C4-2B (cell line): ENCODE results near the gene GTF2A1.
"Not testable (repeated sequence)": the region's sequence is repeated elsewhere in the genome, so short reads cannot be mapped to it uniquely, and the experiment has no call there.

Experiments
- H3K27ac ChIP-seq: fragments of 450-650 bp; 2 replicates; pipeline ENCODE4 v1.5.1; 2017
- CTCF ChIP-seq: fragments of 450-650 bp; conservative IDR thresholded peaks from 2 replicates; pipeline ENCODE4 v1.5.1; 2017; ENCODE audit warnings: mild to moderate bottlenecking
- ZFX ChIP-seq: fragments of 450-650 bp; IDR thresholded peaks from 2 replicates; pipeline ENCODE4 v1.6.1; 2017

The GTF2A1 gene

GRCh38 chr14:81224222-81224621 is 3.5 kb upstream of the GTF2A1 start:
- H3K27ac ChIP-seq = no peak overlapping the region
- TF ChIP-seq ZFX (no peak), CTCF (no peak)

GRCh38 chr14:81223788-81224187 is 3.0 kb upstream of the GTF2A1 start:
- not testable (repeated sequence) for H3K27ac ChIP-seq

GRCh38 chr14:81222691-81223090 is 1.9 kb upstream of the GTF2A1 start:
- no peak for TF ChIP-seq CTCF
- no peak for TF ChIP-seq ZFX
- H3K27ac ChIP-seq = no peak overlapping the region

GRCh38 chr14:81222126-81222525 is 1.4 kb upstream of the GTF2A1 start:
- peak overlapping the region; percentile 90; the same call in 1 of the 2 replicates for H3K27ac ChIP-seq

GRCh38 chr14:81221579-81222102 is 882 bp upstream of the GTF2A1 start:
- peak overlapping the region; percentile 90 for H3K27ac ChIP-seq
- TF ChIP-seq ZFX (0 out of 2 replicates have a peak, but pooled peaks have one; percentile 32), CTCF (no peak)

More at GRCh38 chr14:81222126-81222525, 1.4 kb upstream of the GTF2A1 start:
- no peak for TF ChIP-seq ZFX
- TF ChIP-seq CTCF = no peak

GRCh38 chr14:81220580-81220829 is 254 bp downstream of the GTF2A1 start:
- H3K27ac ChIP-seq = peak overlapping the region; percentile 90
- TF ChIP-seq ZFX = no peak
- TF ChIP-seq CTCF = no peak

- H3K27ac ChIP-seq = peak overlapping the region; percentile 90
- TF ChIP-seq ZFX (peak; percentile 24; the same call in 1 of the 2 replicates), CTCF (no peak)
Measured at GRCh38 chr14:81219759-81220579, 790 bp downstream of the GTF2A1 start.
